ENCODE data around the gene MEIOSIN.

MEIOSIN gene

DNA sequence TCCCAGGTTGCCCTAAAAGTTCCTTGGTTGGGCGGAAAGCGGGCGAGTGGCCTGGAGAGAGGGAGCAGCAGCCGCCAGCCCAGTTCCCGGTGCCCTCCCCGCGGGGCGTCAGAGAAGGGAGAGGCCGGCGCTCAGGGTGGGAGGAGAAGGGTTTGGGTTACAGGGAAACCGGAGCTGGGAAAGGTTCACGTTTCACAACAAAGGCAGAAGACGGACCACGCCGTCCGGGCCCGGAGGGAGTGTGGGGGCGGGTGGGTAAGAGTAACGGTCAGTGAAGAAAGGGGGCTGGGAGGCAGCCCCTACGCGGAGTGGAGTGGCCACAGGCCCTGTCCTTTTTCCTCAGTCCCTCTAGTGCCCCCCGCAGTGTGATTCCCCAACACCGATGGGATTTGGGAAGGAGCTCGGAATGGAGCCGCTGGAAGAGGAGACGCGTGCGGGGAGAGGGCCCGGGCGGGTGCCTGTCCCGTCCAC is 34.2 kb downstream of the MEIOSIN start (continued):
- TF ChIP-seq, protein P1, sequence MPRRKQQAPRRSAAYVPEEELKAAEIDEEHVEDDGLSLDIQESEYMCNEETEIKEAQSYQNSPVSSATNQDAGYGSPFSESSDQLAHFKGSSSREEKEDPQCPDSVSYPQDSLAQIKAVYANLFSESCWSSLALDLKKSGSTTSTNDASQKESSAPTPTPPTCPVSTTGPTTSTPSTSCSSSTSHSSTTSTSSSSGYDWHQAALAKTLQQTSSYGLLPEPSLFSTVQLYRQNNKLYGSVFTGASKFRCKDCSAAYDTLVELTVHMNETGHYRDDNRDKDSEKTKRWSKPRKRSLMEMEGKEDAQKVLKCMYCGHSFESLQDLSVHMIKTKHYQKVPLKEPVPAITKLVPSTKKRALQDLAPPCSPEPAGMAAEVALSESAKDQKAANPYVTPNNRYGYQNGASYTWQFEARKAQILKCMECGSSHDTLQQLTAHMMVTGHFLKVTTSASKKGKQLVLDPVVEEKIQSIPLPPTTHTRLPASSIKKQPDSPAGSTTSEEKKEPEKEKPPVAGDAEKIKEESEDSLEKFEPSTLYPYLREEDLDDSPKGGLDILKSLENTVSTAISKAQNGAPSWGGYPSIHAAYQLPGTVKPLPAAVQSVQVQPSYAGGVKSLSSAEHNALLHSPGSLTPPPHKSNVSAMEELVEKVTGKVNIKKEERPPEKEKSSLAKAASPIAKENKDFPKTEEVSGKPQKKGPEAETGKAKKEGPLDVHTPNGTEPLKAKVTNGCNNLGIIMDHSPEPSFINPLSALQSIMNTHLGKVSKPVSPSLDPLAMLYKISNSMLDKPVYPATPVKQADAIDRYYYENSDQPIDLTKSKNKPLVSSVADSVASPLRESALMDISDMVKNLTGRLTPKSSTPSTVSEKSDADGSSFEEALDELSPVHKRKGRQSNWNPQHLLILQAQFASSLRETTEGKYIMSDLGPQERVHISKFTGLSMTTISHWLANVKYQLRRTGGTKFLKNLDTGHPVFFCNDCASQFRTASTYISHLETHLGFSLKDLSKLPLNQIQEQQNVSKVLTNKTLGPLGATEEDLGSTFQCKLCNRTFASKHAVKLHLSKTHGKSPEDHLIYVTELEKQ (tag by site-specific recombination; IDR thresholded peaks at IDR 0.05; ENCODE audit: borderline replicate concordance) = no peak
- TF ChIP-seq SP7 (tag by site-specific recombination; IDR thresholded peaks at IDR 0.05) (peak; percentile 46; the same call in 1 of the 2 replicates), ZBTB20 (tag by site-specific recombination; IDR thresholded peaks at IDR 0.05) (peak; percentile 93), ZNF843 (tag by site-specific recombination; IDR thresholded peaks at IDR 0.05) (no peak), ZNF837 (tag by site-specific recombination; IDR thresholded peaks at IDR 0.05) (no peak), KLF9 (tag by site-specific recombination; IDR thresholded peaks at IDR 0.05; ENCODE audit: low read depth) (no peak; the same call in 1 of the 2 replicates), ZNF23 (tag by site-specific recombination; IDR thresholded peaks at IDR 0.05; ENCODE audit: borderline replicate concordance) (no peak), SP2 (tag by site-specific recombination; IDR thresholded peaks at IDR 0.05) (peak; percentile 60), ZNF2 (tag by site-specific recombination; IDR thresholded peaks at IDR 0.05) (no peak), ZNF174 (tag by site-specific recombination; IDR thresholded peaks at IDR 0.05) (no peak), ZNF302 (tag by site-specific recombination; IDR thresholded peaks at IDR 0.05; ENCODE audit: low read depth) (no peak), ZBTB48 (tag by site-specific recombination; IDR thresholded peaks at IDR 0.05) (0 out of 2 replicates have a peak, but pooled peaks have one; percentile 55), WT1 (tag by site-specific recombination; IDR thresholded peaks at IDR 0.05) (peak; percentile 88), ZNF354C (tag by site-specific recombination; IDR thresholded peaks at IDR 0.05; ENCODE audit: borderline replicate concordance, low read depth) (no peak), ZNF558 (tag by site-specific recombination; IDR thresholded peaks at IDR 0.05) (no peak), ZNF510 (tag by site-specific recombination; IDR thresholded peaks at IDR 0.05; ENCODE audit: insufficient replicate concordance) (no peak), ZNF274 (IDR thresholded peaks at IDR 0.05; ENCODE audit: low read length) (no peak), ZNF274 (tag by site-specific recombination; IDR thresholded peaks at IDR 0.05; ENCODE audit: borderline replicate concordance) (no peak), ZNF146 (tag by site-specific recombination; IDR thresholded peaks at IDR 0.05) (no peak), ZNF76 (tag by site-specific recombination; IDR thresholded peaks at IDR 0.05; ENCODE audit: borderline replicate concordance, low read depth) (peak; percentile 11; the same call in 1 of the 2 replicates), GLIS2 (tag by site-specific recombination; IDR thresholded peaks at IDR 0.05) (0 out of 2 replicates have a peak, but pooled peaks have one; percentile 34), ZNF292 (tag by site-specific recombination; IDR thresholded peaks at IDR 0.05; ENCODE audit: borderline replicate concordance, low read depth) (no peak)
- TF ChIP-seq, protein P2, sequence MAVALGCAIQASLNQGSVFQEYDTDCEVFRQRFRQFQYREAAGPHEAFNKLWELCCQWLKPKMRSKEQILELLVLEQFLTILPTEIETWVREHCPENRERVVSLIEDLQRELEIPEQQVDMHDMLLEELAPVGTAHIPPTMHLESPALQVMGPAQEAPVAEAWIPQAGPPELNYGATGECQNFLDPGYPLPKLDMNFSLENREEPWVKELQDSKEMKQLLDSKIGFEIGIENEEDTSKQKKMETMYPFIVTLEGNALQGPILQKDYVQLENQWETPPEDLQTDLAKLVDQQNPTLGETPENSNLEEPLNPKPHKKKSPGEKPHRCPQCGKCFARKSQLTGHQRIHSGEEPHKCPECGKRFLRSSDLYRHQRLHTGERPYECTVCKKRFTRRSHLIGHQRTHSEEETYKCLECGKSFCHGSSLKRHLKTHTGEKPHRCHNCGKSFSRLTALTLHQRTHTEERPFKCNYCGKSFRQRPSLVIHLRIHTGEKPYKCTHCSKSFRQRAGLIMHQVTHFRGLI (tag by site-specific recombination; IDR thresholded peaks at IDR 0.05) = peak; percentile 84
- TF ChIP-seq, protein P3, sequence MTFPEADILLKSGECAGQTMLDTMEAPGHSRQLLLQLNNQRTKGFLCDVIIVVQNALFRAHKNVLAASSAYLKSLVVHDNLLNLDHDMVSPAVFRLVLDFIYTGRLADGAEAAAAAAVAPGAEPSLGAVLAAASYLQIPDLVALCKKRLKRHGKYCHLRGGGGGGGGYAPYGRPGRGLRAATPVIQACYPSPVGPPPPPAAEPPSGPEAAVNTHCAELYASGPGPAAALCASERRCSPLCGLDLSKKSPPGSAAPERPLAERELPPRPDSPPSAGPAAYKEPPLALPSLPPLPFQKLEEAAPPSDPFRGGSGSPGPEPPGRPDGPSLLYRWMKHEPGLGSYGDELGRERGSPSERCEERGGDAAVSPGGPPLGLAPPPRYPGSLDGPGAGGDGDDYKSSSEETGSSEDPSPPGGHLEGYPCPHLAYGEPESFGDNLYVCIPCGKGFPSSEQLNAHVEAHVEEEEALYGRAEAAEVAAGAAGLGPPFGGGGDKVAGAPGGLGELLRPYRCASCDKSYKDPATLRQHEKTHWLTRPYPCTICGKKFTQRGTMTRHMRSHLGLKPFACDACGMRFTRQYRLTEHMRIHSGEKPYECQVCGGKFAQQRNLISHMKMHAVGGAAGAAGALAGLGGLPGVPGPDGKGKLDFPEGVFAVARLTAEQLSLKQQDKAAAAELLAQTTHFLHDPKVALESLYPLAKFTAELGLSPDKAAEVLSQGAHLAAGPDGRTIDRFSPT (tag by site-specific recombination; IDR thresholded peaks at IDR 0.05) = peak; percentile 76
- TF ChIP-seq, protein P4, sequence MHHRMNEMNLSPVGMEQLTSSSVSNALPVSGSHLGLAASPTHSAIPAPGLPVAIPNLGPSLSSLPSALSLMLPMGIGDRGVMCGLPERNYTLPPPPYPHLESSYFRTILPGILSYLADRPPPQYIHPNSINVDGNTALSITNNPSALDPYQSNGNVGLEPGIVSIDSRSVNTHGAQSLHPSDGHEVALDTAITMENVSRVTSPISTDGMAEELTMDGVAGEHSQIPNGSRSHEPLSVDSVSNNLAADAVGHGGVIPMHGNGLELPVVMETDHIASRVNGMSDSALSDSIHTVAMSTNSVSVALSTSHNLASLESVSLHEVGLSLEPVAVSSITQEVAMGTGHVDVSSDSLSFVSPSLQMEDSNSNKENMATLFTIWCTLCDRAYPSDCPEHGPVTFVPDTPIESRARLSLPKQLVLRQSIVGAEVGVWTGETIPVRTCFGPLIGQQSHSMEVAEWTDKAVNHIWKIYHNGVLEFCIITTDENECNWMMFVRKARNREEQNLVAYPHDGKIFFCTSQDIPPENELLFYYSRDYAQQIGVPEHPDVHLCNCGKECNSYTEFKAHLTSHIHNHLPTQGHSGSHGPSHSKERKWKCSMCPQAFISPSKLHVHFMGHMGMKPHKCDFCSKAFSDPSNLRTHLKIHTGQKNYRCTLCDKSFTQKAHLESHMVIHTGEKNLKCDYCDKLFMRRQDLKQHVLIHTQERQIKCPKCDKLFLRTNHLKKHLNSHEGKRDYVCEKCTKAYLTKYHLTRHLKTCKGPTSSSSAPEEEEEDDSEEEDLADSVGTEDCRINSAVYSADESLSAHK (tag by site-specific recombination; IDR thresholded peaks at IDR 0.05) = peak; percentile 81
- TF ChIP-seq, protein P5, sequence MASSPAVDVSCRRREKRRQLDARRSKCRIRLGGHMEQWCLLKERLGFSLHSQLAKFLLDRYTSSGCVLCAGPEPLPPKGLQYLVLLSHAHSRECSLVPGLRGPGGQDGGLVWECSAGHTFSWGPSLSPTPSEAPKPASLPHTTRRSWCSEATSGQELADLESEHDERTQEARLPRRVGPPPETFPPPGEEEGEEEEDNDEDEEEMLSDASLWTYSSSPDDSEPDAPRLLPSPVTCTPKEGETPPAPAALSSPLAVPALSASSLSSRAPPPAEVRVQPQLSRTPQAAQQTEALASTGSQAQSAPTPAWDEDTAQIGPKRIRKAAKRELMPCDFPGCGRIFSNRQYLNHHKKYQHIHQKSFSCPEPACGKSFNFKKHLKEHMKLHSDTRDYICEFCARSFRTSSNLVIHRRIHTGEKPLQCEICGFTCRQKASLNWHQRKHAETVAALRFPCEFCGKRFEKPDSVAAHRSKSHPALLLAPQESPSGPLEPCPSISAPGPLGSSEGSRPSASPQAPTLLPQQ (tag by site-specific recombination; IDR thresholded peaks at IDR 0.05) = 0 out of 2 replicates have a peak, but pooled peaks have one; percentile 21
- TF ChIP-seq, protein P6, sequence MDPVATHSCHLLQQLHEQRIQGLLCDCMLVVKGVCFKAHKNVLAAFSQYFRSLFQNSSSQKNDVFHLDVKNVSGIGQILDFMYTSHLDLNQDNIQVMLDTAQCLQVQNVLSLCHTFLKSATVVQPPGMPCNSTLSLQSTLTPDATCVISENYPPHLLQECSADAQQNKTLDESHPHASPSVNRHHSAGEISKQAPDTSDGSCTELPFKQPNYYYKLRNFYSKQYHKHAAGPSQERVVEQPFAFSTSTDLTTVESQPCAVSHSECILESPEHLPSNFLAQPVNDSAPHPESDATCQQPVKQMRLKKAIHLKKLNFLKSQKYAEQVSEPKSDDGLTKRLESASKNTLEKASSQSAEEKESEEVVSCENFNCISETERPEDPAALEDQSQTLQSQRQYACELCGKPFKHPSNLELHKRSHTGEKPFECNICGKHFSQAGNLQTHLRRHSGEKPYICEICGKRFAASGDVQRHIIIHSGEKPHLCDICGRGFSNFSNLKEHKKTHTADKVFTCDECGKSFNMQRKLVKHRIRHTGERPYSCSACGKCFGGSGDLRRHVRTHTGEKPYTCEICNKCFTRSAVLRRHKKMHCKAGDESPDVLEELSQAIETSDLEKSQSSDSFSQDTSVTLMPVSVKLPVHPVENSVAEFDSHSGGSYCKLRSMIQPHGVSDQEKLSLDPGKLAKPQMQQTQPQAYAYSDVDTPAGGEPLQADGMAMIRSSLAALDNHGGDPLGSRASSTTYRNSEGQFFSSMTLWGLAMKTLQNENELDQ (tag by site-specific recombination; IDR thresholded peaks at IDR 0.05; ENCODE audit: low read depth) = no peak
